ENCODE data around the gene PPP1R12C.

- TF ChIP-seq CTCF (IDR thresholded peaks at IDR 0.05; ENCODE audit: poor library complexity) (no peak), EZH2 (IDR thresholded peaks at IDR 0.05; ENCODE audit: borderline replicate concordance) (no peak), EZH2phosphoT487 (IDR thresholded peaks at IDR 0.05; ENCODE audit: low read depth, severe bottlenecking, unreplicated experiment) (no peak)
Observed at GRCh38 chr19:55096061-55096701, 21.3 kb downstream of the PPP1R12C start.

All from hepatocyte (in vitro differentiated cells).